Endodermal cell (in vitro differentiated cells): ENCODE measurements around the gene SOX2. TPM values are rescaled to one million over a fixed set of nuclear protein-coding genes. Genes with fewer than 3 reads are reported as not detected.
"Not testable (repeated sequence)": the region's sequence is repeated elsewhere in the genome, so short reads cannot be mapped to it uniquely, and the experiment has no call there.

Experiments used
- DNase-seq: peaks from one replicate; pipeline ENCODE4 v3.0.0-alpha.2; 2017
- H3K27ac ChIP-seq: 2 replicates; pipeline ENCODE4 v1.5.1; 2013; ENCODE audit warnings: mild to moderate bottlenecking, low read depth, low read length, moderate library complexity
- H3K27me3 ChIP-seq: 2 replicates; pipeline ENCODE4 v1.6.1; 2013; ENCODE audit warnings: mild to moderate bottlenecking, low read length, moderate library complexity; ENCODE audit not compliant: insufficient read depth, control insufficient read depth, poor library complexity, severe bottlenecking
- H3K36me3 ChIP-seq: 2 replicates; pipeline ENCODE4 v1.7.0; 2013; ENCODE audit warnings: mild to moderate bottlenecking, low read length, moderate library complexity; ENCODE audit not compliant: control insufficient read depth, insufficient read depth
- H3K4me1 ChIP-seq: one replicate; pipeline ENCODE4 v1.7.0; 2013; ENCODE audit warnings: low read length; ENCODE audit not compliant: control insufficient read depth, insufficient read depth
- H3K4me3 ChIP-seq: 2 replicates; pipeline ENCODE4 v1.5.1; 2013; ENCODE audit warnings: mild to moderate bottlenecking, low read length, moderate library complexity
- H3K9ac ChIP-seq: 2 replicates; pipeline ENCODE4 v1.6.1; 2013; ENCODE audit warnings: mild to moderate bottlenecking, low read length, moderate library complexity; ENCODE audit not compliant: poor library complexity, severe bottlenecking; ENCODE audit errors: extremely low read depth
- H3K9me3 ChIP-seq: 2 replicates; pipeline ENCODE4 v1.6.1; 2013; ENCODE audit warnings: mild to moderate bottlenecking, low read length, moderate library complexity; ENCODE audit not compliant: control insufficient read depth
- H3K27ac Mint-ChIP-seq: 2 replicates; pipeline ENCODE4 v1.8.0; 2020; ENCODE audit warnings: mixed read lengths
- H3K27me3 Mint-ChIP-seq: 2 replicates; pipeline ENCODE4 v1.8.0; 2021; ENCODE audit warnings: mild to moderate bottlenecking, mixed read lengths; ENCODE audit not compliant: insufficient read depth
- H3K36me3 Mint-ChIP-seq: 2 replicates; pipeline ENCODE4 v1.8.0; 2020; ENCODE audit warnings: low read depth, mixed read lengths
- H3K4me1 Mint-ChIP-seq: 2 replicates; pipeline ENCODE4 v1.8.0; 2020; ENCODE audit warnings: mixed read lengths
- H3K4me3 Mint-ChIP-seq: 2 replicates; pipeline ENCODE4 v1.8.0; 2020; ENCODE audit warnings: mild to moderate bottlenecking, moderate library complexity, mixed read lengths
- H3K9me3 Mint-ChIP-seq: 2 replicates; pipeline ENCODE4 v1.8.0; 2020; ENCODE audit warnings: mild to moderate bottlenecking, mixed read lengths
- WGBS, 2 experiments: methylation state at CpG; one replicate each; pipeline versions ENCODE4 v1.1.5 to v1.1.7; 2013; ENCODE audit warnings: missing lambda C conversion rate in 2 of 2, mixed read lengths in 1 of 2; ENCODE audit not compliant: insufficient coverage in 1 of 2, insufficient read length in 1 of 2; 5-methylcytosine and 5-hydroxymethylcytosine counted together
- total RNA-seq, 2 donors: library from RNA; stranded (reverse); fragmentation: NEBNext Ultra II Directional in 1 of 2; extraction: Animal tissue kit (Norgen Biotek cat#: 25700) in 1 of 2; gene quantifications; 2 replicates in 1 of 2; 3 replicates in 1 of 2; pipeline ENCODE4 v1.2.1, GENCODE V29; 2021
- TF ChIP-seq, protein P1 (sequence below): fragments of 200-600 bp; sonication (generic); conservative IDR thresholded peaks from 2 replicates; pipeline ENCODE4 v1.5.0; 2021; ENCODE audit warnings: antibody characterized with exemption, mild to moderate bottlenecking

The SOX2 gene
- total RNA-seq, 2 donors from 2014 or later, result 1.8 to 39.5 TPM

DNA sequence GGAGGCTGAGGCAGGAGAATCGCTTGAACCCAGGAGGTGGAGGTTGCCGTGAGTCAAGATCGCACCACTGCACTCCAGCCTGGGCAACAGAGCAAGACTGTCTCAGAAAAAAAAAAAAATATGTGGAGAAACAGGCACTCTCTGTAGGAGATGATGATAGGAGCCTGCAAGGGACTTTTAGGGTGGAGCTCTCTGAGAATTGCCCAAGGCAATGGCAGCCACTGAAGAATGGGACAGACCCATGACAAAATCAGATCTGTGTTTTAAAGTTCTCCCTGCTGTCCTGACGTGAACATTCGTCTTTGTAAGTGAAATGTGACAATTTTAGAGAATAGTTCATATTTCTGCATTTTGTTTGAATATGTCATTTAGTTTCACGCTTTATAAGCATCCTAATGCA, 50.2 kb downstream of the SOX2 start:
- Histone ChIP-seq H3K4me3 (no peak overlapping the region), H3K9ac (no peak overlapping the region), H3K4me1 (peaks cover 3% of the 10 kb centered on the region), H3K27ac (no peak overlapping the region), H3K9me3 (no peaks in the 10 kb centered on the region), H3K27me3 (no peaks in the 10 kb centered on the region), H3K36me3 (no peaks in the 10 kb centered on the region)
- TF ChIP-seq, protein P1, sequence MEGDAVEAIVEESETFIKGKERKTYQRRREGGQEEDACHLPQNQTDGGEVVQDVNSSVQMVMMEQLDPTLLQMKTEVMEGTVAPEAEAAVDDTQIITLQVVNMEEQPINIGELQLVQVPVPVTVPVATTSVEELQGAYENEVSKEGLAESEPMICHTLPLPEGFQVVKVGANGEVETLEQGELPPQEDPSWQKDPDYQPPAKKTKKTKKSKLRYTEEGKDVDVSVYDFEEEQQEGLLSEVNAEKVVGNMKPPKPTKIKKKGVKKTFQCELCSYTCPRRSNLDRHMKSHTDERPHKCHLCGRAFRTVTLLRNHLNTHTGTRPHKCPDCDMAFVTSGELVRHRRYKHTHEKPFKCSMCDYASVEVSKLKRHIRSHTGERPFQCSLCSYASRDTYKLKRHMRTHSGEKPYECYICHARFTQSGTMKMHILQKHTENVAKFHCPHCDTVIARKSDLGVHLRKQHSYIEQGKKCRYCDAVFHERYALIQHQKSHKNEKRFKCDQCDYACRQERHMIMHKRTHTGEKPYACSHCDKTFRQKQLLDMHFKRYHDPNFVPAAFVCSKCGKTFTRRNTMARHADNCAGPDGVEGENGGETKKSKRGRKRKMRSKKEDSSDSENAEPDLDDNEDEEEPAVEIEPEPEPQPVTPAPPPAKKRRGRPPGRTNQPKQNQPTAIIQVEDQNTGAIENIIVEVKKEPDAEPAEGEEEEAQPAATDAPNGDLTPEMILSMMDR, result no peak
- no peaks in the 10 kb centered on the region for H3K36me3 Mint-ChIP-seq
- WGBS, 2 experiments, result 93 to 96% methylated on average over 6 of the region's 6 CpGs
- H3K4me1 Mint-ChIP-seq, result peaks cover 15% of the 10 kb centered on the region
- DNase-seq, result no peak
- no peak overlapping the region for H3K4me3 Mint-ChIP-seq
- no peak overlapping the region for H3K27ac Mint-ChIP-seq
- no peaks in the 10 kb centered on the region for H3K9me3 Mint-ChIP-seq
- no peaks in the 10 kb centered on the region for H3K27me3 Mint-ChIP-seq

GRCh38 chr3:181764033-181764432, 52.3 kb downstream of the SOX2 start:
- not testable (repeated sequence) for H3K27ac ChIP-seq, H3K4me1 ChIP-seq, H3K4me1 Mint-ChIP-seq, H3K27ac Mint-ChIP-seq, H3K9me3 Mint-ChIP-seq, H3K36me3 Mint-ChIP-seq, H3K9ac ChIP-seq, H3K4me3 Mint-ChIP-seq, H3K27me3 Mint-ChIP-seq, H3K27me3 ChIP-seq, H3K36me3 ChIP-seq, H3K4me3 ChIP-seq, H3K9me3 ChIP-seq, DNase-seq
- 97% methylated on average over 5 of the region's 5 CpGs for WGBS, 2 experiments
